ENCODE measurements around the gene UGT1A10. TPM values are rescaled to one million over a fixed set of nuclear protein-coding genes. Genes with fewer than 3 reads are reported as not detected.

UGT1A10 gene
- total and polyA plus RNA-seq, 4 donors, result 0.38 TPM; not detected in 3

DNA sequence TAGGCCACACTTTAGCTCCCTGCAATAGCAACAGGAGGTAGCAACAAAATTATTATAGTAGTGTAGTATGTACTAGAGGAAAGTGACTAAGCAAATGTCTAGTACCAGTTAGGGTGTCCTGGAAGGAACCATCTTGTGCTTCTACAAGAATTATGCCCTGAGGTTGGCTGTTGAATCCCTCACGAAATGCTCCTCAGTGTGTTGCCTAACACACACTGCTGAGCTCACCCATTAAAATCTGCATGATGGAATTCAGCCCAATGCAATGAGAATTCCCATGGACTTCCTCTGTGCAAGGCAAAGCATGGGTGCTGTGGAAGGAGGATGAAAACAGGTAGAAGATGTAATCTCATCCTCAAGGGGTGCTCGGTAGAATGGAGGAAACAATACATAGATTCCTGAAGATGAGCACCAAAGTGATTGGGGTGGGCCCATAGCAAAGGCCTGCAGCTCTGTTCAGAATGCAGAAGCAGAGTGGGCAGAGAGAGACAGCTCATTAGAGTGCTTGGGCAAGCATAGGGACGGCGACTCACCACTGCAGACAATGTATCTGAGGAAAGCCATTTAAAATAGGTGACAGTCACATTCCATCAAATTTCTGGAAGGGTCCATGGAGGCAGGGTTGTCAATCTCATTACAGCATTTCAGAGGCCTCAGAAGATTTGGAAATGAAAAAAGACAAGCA is 44.3 kb downstream of the UGT1A10 start:
- H3K4me1 ChIP-seq (ENCODE audit: control insufficient read depth in 1 of 2, insufficient read depth in 2 of 2, low read length in 2 of 2), result no peaks in the 10 kb centered on the region
- H3K9me3 ChIP-seq (ENCODE audit: control insufficient read depth, low read length), result no peaks in the 10 kb centered on the region
- no peaks in the 10 kb centered on the region for H3K36me3 ChIP-seq (ENCODE audit: control insufficient read depth in 1 of 2, insufficient read depth in 2 of 2, low read length in 1 of 2)
- ATAC-seq (ENCODE audit: low FRiP score), result no peak
- H3K27me3 ChIP-seq (ENCODE audit: control insufficient read depth in 1 of 2, insufficient read depth in 2 of 2, low read length in 1 of 2), result no peaks in the 10 kb centered on the region
- no peak for DNase-seq
- H3K4me3 ChIP-seq (ENCODE audit: low read length in 2 of 2), result no peak overlapping the region
- intact Hi-C loops (cut with DNase I), result no loop called here
- no peak overlapping the region for H3K27ac ChIP-seq (ENCODE audit: low read depth in 1 of 2, low read length in 2 of 2)
- 80 to 87% methylated on average over 4 of the region's 4 CpGs for WGBS, 2 donors

DNA sequence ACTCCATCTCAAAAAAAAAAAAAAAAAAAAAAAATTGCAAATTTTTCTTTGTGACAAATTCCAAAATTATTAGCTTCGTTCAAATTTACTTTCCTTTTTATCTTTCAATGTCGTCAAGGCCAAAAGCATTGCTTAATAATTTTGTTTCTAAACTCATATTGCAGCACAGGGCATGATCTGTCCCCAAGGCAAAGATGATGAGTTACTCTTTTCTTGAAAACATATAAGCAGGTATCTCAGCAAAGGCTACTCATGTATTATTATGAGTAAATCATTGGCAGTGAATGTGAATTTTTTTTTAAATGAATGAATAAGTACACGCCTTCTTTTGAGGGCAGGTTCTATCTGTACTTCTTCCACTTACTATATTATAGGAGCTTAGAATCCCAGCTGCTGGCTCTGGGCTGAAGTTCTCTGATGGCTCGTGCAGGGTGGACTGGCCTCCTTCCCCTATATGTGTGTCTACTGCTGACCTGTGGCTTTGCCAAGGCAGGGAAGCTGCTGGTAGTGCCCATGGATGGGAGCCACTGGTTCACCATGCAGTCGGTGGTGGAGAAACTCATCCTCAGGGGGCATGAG is 45.4 kb downstream of the UGT1A10 start, which contains the start of gene UGT1A7:
Gene UGT1A7 (plus strand): TSS at position 381 of the 579 bp plus-strand sequence. CDS start 37 bp downstream, at position 418.
- Histone ChIP-seq H3K36me3 (ENCODE audit: control insufficient read depth in 1 of 2, insufficient read depth in 2 of 2, low read length in 1 of 2) (no peaks in the 10 kb centered on the region), H3K9me3 (ENCODE audit: control insufficient read depth, low read length) (no peaks in the 10 kb centered on the region), H3K27me3 (ENCODE audit: control insufficient read depth in 1 of 2, insufficient read depth in 2 of 2, low read length in 1 of 2) (no peaks in the 10 kb centered on the region), H3K27ac (ENCODE audit: low read depth in 1 of 2, low read length in 2 of 2) (no peak within 1 kb of the TSS), H3K4me1 (ENCODE audit: control insufficient read depth in 1 of 2, insufficient read depth in 2 of 2, low read length in 2 of 2) (no peaks in the 10 kb centered on the region), H3K4me3 (ENCODE audit: low read length in 2 of 2) (no peak within 1 kb of the TSS)
- DNase-seq (no peak), ATAC-seq (ENCODE audit: low FRiP score) (no peak)
- intact Hi-C loops (cut with DNase I), result no loop called here
- WGBS, 2 donors, result 74 to 76% methylated on average over 5 of the region's 5 CpGs

DNA sequence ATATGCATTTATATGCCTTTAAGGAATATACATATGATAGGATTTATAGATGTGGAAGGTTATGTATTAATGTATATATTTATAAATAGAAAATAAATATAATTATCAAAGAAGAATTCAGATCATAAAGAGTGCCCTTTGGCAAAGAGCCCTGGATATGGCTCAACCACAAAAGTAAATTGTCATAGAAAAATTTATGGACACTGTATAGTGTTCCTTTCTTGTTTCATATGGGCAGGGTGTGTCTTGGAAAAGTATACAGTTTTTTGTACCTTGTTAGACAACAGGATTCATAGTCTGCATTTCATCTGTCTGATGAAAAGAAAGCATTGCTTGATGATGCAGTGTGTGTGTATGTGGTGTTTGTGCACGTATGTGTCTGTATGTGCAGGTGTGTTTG is 48.4 kb downstream of the UGT1A10 start:
- Histone ChIP-seq H3K4me1 (ENCODE audit: control insufficient read depth in 1 of 2, insufficient read depth in 2 of 2, low read length in 2 of 2) (no peaks in the 10 kb centered on the region), H3K9me3 (ENCODE audit: control insufficient read depth, low read length) (no peaks in the 10 kb centered on the region), H3K4me3 (ENCODE audit: low read length in 2 of 2) (no peak overlapping the region), H3K36me3 (ENCODE audit: control insufficient read depth in 1 of 2, insufficient read depth in 2 of 2, low read length in 1 of 2) (no peaks in the 10 kb centered on the region), H3K27me3 (ENCODE audit: control insufficient read depth in 1 of 2, insufficient read depth in 2 of 2, low read length in 1 of 2) (no peaks in the 10 kb centered on the region), H3K27ac (ENCODE audit: low read depth in 1 of 2, low read length in 2 of 2) (no peak overlapping the region)
- ATAC-seq (ENCODE audit: low FRiP score), result no peak
- DNase-seq, result no peak
- 80 to 93% methylated on average over 1 of the region's 1 CpG for WGBS, 2 donors
- intact Hi-C loops (cut with DNase I), result no loop called here

DNA sequence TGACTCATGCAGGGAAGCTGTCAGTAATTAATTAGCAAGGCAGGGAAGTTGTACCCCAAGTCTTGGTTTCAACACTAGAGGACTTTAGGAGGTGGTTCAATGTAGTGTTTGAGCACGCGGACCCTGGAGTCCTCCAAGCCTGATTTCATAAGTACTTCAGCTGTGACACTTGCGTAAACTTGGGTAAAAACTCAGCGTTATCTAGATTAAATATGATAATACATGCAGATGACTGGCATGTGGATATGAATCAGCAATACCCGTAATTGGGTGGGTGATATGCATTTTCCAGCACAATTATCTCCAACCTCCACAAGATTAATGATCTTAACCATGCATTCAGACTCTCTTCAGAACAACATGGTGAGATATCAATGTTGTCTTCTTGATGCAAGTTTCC is 50.7 kb downstream of the UGT1A10 start:
- WGBS, 2 donors, result 80 to 92% methylated on average over 5 of the region's 5 CpGs
- intact Hi-C loops (cut with DNase I), result no loop called here
- H3K27ac ChIP-seq (ENCODE audit: low read depth in 1 of 2, low read length in 2 of 2), result no peak overlapping the region
- ATAC-seq (ENCODE audit: low FRiP score) (no peak), DNase-seq (no peak)
- H3K4me1 ChIP-seq (ENCODE audit: control insufficient read depth in 1 of 2, insufficient read depth in 2 of 2, low read length in 2 of 2), result no peaks in the 10 kb centered on the region
- no peaks in the 10 kb centered on the region for H3K36me3 ChIP-seq (ENCODE audit: control insufficient read depth in 1 of 2, insufficient read depth in 2 of 2, low read length in 1 of 2)
- H3K4me3 ChIP-seq (ENCODE audit: low read length in 2 of 2), result no peak overlapping the region
- H3K27me3 ChIP-seq (ENCODE audit: control insufficient read depth in 1 of 2, insufficient read depth in 2 of 2, low read length in 1 of 2), result no peaks in the 10 kb centered on the region
- H3K9me3 ChIP-seq (ENCODE audit: control insufficient read depth, low read length), result no peaks in the 10 kb centered on the region

DNA sequence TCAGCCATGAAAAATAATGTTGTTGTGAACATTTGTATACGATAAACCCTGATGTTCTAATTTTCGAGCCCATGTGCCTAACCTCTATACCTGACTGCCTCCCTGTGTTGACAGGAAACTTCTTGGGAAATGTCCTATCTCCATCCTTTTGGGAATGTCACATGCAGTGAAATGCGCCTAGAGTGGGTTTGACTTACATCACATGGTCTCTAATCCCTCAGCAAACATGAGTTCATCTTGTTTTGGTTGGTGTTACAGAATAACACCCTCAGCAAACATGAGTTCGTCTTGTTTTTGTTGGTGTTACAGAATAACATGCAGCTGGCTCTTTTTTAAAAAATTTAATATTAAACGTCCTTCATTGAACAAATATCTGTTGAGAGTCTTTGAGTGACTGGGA is 52.1 kb downstream of the UGT1A10 start:
- ATAC-seq (ENCODE audit: low FRiP score), result no peak

DNA sequence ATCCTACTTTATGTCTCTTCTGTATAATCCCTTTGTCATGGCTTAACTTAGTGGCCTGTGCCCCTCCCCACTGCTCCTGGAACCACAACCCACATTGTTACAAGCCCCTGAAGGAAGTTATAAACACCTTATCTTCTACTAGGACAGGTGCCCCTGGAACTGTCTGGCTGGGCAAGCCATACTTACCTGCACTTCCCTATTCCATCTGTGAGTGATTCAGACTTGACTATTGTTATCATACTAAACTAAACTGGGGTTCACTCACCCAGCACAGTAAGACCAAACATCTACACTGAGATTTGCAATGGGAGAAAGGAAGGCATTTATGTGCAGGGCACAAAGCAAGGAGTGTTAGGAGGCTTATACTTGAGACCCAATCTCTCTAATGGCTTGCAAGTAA is 52.8 kb downstream of the UGT1A10 start:
- H3K9me3 ChIP-seq (ENCODE audit: control insufficient read depth, low read length), result no peaks in the 10 kb centered on the region
- H3K4me3 ChIP-seq (ENCODE audit: low read length in 2 of 2), result no peak overlapping the region
- H3K27me3 ChIP-seq (ENCODE audit: control insufficient read depth in 1 of 2, insufficient read depth in 2 of 2, low read length in 1 of 2), result no peaks in the 10 kb centered on the region
- no peak for DNase-seq
- ATAC-seq (ENCODE audit: low FRiP score), result no peak
- intact Hi-C loops (cut with DNase I), result no loop called here
- H3K36me3 ChIP-seq (ENCODE audit: control insufficient read depth in 1 of 2, insufficient read depth in 2 of 2, low read length in 1 of 2), result no peaks in the 10 kb centered on the region
- H3K4me1 ChIP-seq (ENCODE audit: control insufficient read depth in 1 of 2, insufficient read depth in 2 of 2, low read length in 2 of 2), result no peaks in the 10 kb centered on the region
- no peak overlapping the region for H3K27ac ChIP-seq (ENCODE audit: low read depth in 1 of 2, low read length in 2 of 2)

More for the DNA sequence above, 52.1 kb downstream of the UGT1A10 start:
- no peaks in the 10 kb centered on the region for H3K27me3 ChIP-seq (ENCODE audit: control insufficient read depth in 1 of 2, insufficient read depth in 2 of 2, low read length in 1 of 2)
- no peaks in the 10 kb centered on the region for H3K9me3 ChIP-seq (ENCODE audit: control insufficient read depth, low read length)
- no peak overlapping the region for H3K4me3 ChIP-seq (ENCODE audit: low read length in 2 of 2)
- no peak for DNase-seq
- no peaks in the 10 kb centered on the region for H3K36me3 ChIP-seq (ENCODE audit: control insufficient read depth in 1 of 2, insufficient read depth in 2 of 2, low read length in 1 of 2)
- intact Hi-C loops (cut with DNase I), result no loop called here
- no peaks in the 10 kb centered on the region for H3K4me1 ChIP-seq (ENCODE audit: control insufficient read depth in 1 of 2, insufficient read depth in 2 of 2, low read length in 2 of 2)
- 83 to 84% methylated on average over 5 of the region's 5 CpGs for WGBS, 2 donors
- H3K27ac ChIP-seq (ENCODE audit: low read depth in 1 of 2, low read length in 2 of 2), result no peak overlapping the region

DNA sequence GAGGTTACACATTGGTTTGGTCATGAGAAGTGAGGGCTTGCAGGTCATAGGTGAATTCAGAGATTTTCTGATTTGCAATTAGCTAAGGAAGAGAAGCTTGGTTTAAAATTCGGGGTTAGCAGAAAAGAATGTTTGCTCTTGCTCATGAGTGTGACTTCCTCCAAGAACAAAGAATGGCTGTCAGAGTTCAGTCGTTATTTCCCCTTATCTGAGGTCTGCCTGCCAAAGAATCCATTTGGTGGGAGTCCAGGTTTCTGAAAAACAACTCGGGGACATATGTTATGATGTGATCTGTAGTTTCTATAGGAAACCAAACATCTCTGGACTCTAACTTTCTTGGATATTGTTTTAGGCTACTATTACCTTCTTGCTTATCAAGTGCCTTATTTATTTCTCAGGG is 53.3 kb downstream of the UGT1A10 start:
- Histone ChIP-seq H3K36me3 (ENCODE audit: control insufficient read depth in 1 of 2, insufficient read depth in 2 of 2, low read length in 1 of 2) (no peaks in the 10 kb centered on the region), H3K4me1 (ENCODE audit: control insufficient read depth in 1 of 2, insufficient read depth in 2 of 2, low read length in 2 of 2) (no peaks in the 10 kb centered on the region), H3K27ac (ENCODE audit: low read depth in 1 of 2, low read length in 2 of 2) (no peak overlapping the region), H3K4me3 (ENCODE audit: low read length in 2 of 2) (no peak overlapping the region), H3K9me3 (ENCODE audit: control insufficient read depth, low read length) (no peaks in the 10 kb centered on the region), H3K27me3 (ENCODE audit: control insufficient read depth in 1 of 2, insufficient read depth in 2 of 2, low read length in 1 of 2) (no peaks in the 10 kb centered on the region)
- 3 to 7% methylated on average over 3 of the region's 3 CpGs for WGBS, 2 donors
- intact Hi-C loops (cut with DNase I), result no loop called here
- DNase-seq (no peak), ATAC-seq (ENCODE audit: low FRiP score) (no peak)

DNA sequence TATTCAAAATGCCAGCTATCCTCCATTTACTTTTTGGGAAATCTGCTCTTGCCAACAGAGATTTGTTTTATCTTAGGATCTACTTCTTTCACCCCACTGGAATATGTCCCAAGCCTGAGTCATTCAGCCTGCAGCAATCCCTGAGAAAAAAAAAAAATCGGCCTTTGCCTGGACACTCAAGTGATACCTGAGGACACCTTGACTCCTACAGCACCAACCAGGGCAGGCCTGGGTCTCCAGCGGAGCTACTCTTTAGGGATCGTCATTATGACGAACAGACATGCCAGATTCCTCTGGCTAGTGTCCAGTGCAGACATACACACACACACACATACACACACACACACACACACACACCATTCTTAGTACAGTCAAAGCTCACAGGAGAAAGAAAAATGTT is 54.2 kb downstream of the UGT1A10 start:
- intact Hi-C loops (cut with DNase I), result no loop called here
- Histone ChIP-seq H3K4me1 (ENCODE audit: control insufficient read depth in 1 of 2, insufficient read depth in 2 of 2, low read length in 2 of 2) (no peaks in the 10 kb centered on the region), H3K27me3 (ENCODE audit: control insufficient read depth in 1 of 2, insufficient read depth in 2 of 2, low read length in 1 of 2) (no peaks in the 10 kb centered on the region), H3K9me3 (ENCODE audit: control insufficient read depth, low read length) (no peaks in the 10 kb centered on the region), H3K36me3 (ENCODE audit: control insufficient read depth in 1 of 2, insufficient read depth in 2 of 2, low read length in 1 of 2) (no peaks in the 10 kb centered on the region), H3K27ac (ENCODE audit: low read depth in 1 of 2, low read length in 2 of 2) (no peak overlapping the region), H3K4me3 (ENCODE audit: low read length in 2 of 2) (no peak overlapping the region)
- ATAC-seq (ENCODE audit: low FRiP score), result no peak
- 47 to 51% methylated on average over 4 of the region's 4 CpGs for WGBS, 2 donors
- no peak for DNase-seq
